HG02763 (cell line): Measurements from ENCODE around the gene SLC7A10.
A peak's percentile ranks its signal among the peaks of the same experiment; 100 is the strongest.
"Not testable (repeated sequence)": the region's sequence is repeated elsewhere in the genome, so short reads cannot be mapped to it uniquely, and the experiment has no call there.

Experiments
- ATAC-seq: cut with Tn5 transposase; IDR thresholded peaks from one replicate; pipeline ENCODE4 v1.9.1; 2021; ENCODE audit warnings: mild to moderate bottlenecking, moderate library complexity; ENCODE audit not compliant: unreplicated experiment

Gene SLC7A10

GRCh38 chr19:33239223-33239975, 13.7 kb upstream of the SLC7A10 start:
- ATAC-seq = no peak

- no peak for ATAC-seq
Measured at GRCh38 chr19:33238481-33239149, 13.0 kb upstream of the SLC7A10 start.

- no peak for ATAC-seq
Measured at GRCh38 chr19:33236696-33237390, 11.2 kb upstream of the SLC7A10 start.

GRCh38 chr19:33235996-33236350, 10.3 kb upstream of the SLC7A10 start:
- no peak for ATAC-seq

DNA sequence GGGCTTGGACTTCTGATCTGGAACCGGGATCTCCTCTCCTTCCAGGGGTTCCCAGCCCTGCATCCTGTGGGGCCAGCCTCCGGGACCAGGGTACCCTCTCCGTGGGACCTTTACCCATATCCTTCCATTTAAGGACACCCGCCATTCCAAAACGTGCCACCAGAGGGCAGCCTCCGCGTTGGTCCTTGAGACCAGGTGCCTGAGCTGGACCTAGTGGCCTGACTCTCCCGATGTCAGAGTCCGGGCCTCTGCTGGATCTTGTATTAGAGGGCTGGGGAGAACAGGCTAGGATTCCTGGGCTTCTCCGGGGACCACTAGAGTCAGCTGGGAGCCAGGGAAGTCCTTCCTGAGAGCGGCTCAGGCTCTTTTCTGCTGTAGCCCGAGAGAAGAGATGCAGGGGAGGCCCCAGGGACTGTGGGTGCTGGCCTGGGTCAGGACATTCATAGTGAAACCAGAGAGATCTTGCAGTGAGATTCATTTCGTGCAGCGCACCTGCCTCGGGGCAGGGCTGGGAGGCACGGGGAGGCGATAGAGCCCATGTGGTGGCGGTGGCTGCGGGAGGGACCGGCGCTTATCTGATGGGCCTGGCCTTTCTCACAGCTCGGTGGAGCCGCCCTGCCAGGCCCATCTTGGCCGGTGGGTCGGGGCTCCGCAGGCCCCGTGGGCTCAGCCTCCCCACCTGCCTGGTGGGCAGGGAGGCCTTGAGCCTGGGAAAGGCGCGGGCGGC, 9.8 kb upstream of the SLC7A10 start:
- ATAC-seq = peak; percentile 87

DNA sequence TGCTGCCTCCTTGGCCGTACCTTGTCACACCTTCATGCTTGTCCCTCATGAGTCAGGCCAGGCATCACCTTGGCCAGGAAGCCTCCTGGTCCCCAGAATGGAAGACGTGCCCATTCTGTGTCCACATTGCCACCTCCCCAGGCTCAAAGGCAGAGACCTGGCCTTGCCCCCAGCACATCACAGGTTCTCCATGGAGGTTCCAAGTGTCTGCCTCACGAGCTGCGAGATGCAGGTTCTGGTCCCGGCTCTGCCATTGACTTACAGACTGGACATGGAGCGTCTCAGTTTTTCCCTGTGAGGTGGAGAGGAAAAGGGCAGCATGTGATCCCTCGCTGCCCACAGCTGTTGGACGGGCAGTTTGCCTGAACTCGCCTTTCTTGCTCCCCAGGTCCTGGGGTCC, 9.1 kb upstream of the SLC7A10 start:
- ATAC-seq = no peak

- ATAC-seq = no peak
Measured at GRCh38 chr19:33234092-33234491, 8.4 kb upstream of the SLC7A10 start.

- no peak for ATAC-seq
Measured at GRCh38 chr19:33233056-33233873, 7.6 kb upstream of the SLC7A10 start.

DNA sequence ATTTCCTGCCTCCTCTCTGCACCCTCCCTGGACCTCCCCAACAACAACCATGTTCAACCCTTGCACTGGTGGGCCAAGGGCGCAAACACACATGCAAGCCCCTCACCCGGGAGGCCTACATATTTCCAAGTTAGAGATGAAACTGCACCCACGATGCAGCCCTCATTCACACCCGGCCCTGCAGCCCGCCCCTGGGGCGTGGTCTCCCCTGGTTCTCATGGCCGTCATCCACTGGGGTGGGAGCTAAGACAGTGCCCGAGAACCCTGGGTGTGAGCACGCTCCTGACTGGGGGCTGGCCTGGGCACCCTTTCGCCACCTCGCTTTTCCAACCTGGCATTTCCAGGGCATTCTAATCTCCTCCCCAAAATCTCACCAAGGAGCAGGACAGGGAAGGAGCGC, 7.0 kb upstream of the SLC7A10 start:
- ATAC-seq = no peak

- ATAC-seq = no peak
Measured at GRCh38 chr19:33231511-33231910, 5.9 kb upstream of the SLC7A10 start.

- no peak for ATAC-seq
Measured at GRCh38 chr19:33229962-33230361, 4.3 kb upstream of the SLC7A10 start.

GRCh38 chr19:33227870-33228599, 2.4 kb upstream of the SLC7A10 start:
- no peak for ATAC-seq

DNA sequence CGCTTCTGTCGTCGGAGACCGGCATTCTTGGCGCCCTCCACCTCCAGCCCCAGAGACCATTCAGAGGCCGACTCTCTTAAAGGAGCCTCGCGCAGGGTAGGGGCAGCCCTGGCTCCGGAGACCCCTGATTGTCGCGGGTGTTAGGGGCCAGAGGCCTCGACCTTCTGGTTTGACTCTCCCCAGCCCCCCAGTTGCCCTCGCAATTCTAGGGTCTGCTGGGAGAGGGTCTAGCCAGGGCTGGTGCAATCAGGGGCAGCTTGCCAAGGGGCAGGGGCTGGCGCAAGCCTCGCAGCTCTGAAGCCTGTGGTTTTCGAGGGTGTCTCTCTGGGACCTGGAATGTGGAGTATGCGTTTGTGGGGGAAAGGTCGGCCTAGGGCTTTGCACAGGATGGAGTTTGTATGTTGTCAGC, 1.6 kb upstream of the SLC7A10 start:
- ATAC-seq = no peak

DNA sequence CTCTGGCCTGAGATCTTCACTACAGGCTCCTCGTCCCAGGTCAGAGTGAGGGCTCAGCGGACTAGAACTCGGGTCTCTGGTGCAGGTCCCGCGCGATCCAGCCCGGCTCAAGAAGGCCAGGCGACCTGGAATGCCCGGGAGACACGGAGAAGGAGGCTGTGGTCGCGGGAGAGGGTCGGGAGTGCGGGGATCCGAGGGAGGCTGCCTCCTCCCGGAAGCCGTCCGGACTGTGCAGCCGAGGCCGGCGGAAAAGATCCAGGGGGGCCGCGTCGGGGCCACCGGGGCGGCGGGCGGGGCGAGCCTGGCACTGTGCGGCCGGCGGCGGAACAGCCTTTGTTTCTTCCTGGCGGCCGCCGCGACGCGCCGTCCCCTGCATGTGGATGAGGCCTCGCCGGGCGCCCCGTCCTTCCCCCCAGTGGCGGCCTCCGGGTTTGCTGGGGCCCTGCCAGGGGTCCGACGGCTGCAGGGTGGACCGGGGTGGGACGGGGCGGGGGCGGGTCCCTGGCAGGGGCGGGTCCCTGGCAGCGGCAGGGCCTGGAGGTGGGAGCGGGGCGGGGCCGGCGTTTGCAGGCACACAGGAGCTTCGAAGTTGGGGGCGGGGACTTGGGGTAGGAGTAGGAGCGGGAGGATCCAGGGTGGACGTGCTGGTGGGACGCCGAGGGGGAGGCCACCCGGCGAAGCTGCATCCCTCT, 1.0 kb upstream of the SLC7A10 start:
- no peak for ATAC-seq

DNA sequence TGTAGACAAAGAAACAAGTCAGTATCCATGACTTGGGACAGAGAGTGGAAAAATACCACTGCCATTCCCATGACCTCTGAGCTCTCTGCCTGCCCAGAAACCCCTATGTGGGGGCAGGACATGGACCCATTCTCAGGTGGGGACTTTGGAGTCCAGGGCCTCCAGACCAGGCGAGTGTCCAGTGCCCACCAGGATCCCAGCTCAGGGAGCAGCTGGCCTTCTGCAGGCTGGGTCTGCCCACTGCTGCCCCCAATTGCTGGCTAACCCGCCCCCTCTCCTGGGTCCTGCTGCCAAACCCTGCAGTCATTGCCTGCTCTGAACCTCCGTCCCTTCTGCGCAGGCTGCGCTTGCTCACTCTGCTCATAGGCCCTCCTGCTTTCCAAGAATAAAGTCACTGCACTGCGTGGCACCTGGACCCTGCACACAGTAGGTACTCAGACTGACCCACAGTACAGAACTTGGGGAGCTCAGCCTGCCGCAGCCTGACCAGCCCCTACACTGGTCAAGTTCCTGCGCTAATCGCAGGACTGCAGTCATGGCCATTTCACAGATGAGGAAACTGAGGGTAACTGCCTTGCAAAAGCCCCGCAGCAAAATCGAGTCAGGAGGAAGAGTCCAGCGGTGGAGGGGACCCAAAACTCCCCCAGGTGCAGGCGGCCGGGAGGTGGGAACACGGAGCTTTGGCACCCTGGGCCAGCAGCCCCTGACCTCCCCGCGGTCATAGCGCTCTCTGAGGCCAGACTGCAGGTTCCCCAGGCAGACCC, 774 bp downstream of the SLC7A10 start:
- no peak for ATAC-seq

GRCh38 chr19:33222255-33222654, 3.4 kb downstream of the SLC7A10 start:
- not testable (repeated sequence) for ATAC-seq

DNA sequence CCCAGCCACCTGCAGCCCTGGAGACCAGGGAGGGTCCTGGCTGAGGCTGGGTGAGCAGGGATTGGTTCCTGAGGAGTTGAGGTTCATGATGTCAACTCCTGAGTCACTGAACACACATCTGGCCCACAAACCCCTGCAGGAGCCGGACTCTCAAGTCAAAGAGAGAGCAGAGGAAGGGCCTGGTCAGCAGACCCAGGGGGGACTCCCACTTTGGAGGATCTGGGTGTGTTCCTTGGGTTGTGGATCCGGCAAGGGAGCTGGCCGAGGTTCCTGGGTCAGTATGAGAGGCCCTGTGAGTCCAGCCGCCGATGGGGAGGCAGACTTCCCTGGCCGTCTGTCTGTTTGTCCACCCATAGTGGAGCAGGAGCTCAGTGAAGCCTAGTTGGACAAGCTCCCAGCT, 4.0 kb downstream of the SLC7A10 start:
- ATAC-seq = no peak

DNA sequence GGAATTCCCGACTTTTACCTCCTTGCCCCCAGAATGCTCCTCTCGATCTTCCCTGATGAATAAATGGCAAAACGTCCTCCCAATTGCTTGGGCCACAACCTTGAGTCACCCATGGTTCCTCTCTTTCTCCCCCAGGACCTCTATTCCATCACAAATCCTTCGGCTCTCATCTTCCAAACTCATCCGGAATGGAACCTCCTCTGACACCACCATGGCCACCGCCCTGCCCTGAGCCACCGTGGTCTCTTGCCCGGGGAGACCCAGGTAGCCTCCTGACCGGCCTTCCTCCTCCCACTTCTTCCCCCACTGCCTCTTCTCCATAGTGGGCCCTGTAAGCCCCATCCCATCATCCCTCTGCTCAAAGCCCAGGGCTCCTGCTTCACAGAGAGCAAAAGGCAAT, 4.9 kb downstream of the SLC7A10 start:
- no peak for ATAC-seq

DNA sequence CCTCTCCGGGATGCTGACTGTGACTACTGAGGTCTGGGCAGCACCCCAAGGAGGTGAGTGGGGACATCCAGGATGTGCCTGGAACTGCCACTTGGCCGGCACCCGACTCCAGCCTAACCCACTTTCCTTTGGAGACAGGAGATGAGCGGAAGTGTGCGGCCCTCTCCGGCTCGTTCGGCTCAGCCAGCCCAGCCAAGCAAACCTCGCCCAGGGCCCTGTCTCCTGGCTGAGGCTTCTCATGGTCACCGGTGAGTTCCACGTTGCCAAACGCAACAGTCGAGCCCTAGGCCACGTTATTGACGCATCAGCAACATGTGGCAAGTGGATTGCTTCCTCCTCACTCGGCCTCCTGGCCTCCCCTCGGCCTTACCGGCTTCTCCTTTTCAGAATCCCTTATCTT, 5.5 kb downstream of the SLC7A10 start:
- ATAC-seq = no peak
